Kidney (tissue), 14 donors: ENCODE measurements around the gene LCN10. TPM values are rescaled to one million over a fixed set of nuclear protein-coding genes. Genes with fewer than 3 reads are reported as not detected.

ENCODE experiments used
- DNase-seq, 5 donors: peaks; one replicate each; pipeline ENCODE4 v3.0.0-alpha.2; 2013 to 2020
- FAIRE-seq: peaks from 2 replicates; lab custom pipeline; 2012; peaks lifted over from hg19 to GRCh38; lab: Jason Lieb, UNC
- H3K27ac ChIP-seq, 2 donors: one replicate each; pipeline ENCODE4 v1.7.0; 2013; ENCODE audit warnings: low read depth in 2 of 2, low read length in 2 of 2, inconsistent platforms in 1 of 2
- H3K27me3 ChIP-seq: one replicate; pipeline ENCODE4 v1.7.1; 2013; ENCODE audit warnings: low read length, inconsistent platforms; ENCODE audit not compliant: control insufficient read depth, insufficient read depth
- H3K36me3 ChIP-seq, 3 donors: one replicate each; pipeline versions ENCODE4 v1.7.0 to v1.7.1; 2013; ENCODE audit warnings: low read length in 3 of 3, control low read depth in 1 of 3, inconsistent platforms in 1 of 3; ENCODE audit not compliant: insufficient read depth in 3 of 3, control insufficient read depth in 2 of 3
- H3K4me1 ChIP-seq, 3 donors: one replicate each; pipeline versions ENCODE4 v1.7.0 to v1.7.1; 2013; ENCODE audit warnings: low read length in 3 of 3, inconsistent platforms in 1 of 3, low read depth in 1 of 3; ENCODE audit not compliant: control insufficient read depth in 2 of 3, insufficient read depth in 2 of 3
- H3K4me3 ChIP-seq, 3 donors: one replicate each; pipeline versions ENCODE4 v1.7.0 to v1.8.1; 2013; ENCODE audit warnings: low read length in 3 of 3, control low read depth in 1 of 3, inconsistent platforms in 1 of 3
- H3K9ac ChIP-seq, 3 donors: one replicate each; pipeline versions ENCODE4 v1.7.0 to v1.7.1; 2013; ENCODE audit warnings: low read length in 3 of 3, control low read depth in 1 of 3, inconsistent platforms in 1 of 3
- H3K9me3 ChIP-seq, 3 donors: one replicate each; pipeline versions ENCODE4 v1.7.0 to v1.7.1; 2013; ENCODE audit warnings: low read length in 3 of 3, control low read depth in 1 of 3, inconsistent platforms in 1 of 3; ENCODE audit not compliant: control insufficient read depth in 2 of 3, insufficient read depth in 1 of 3
- intact Hi-C: fragments of 100-400 bp; cut with DNase I; formaldehyde crosslinking; loops from one replicate; pipeline ENCODE4 v1.11.1; 2022
- polyA plus RNA-seq: library from polyadenylated mRNA; stranded (reverse); fragments of 350-450 nt; fragmentation: Illumina TruSeq; extraction: RNeasy Lipid Tissue Mini Kit (QIAGEN cat#74804); gene quantifications from one replicate; pipeline ENCODE4 v1.2.3, GENCODE V29; 2014; ENCODE audit warnings: low read depth, low replicate concordance; ENCODE audit not compliant: insufficient read depth
- total RNA-seq: library from RNA; stranded (reverse); fragmentation: NEBNext Ultra II Directional; extraction: Animal tissue kit (Norgen Biotek cat#: 25700); gene quantifications from one replicate; pipeline ENCODE4 v1.2.1, GENCODE V29; 2021
- TF ChIP-seq, protein P1 (sequence below): IDR thresholded peaks from 3 replicates; pipeline ENCODE4 v1.5.1; 2012; ENCODE audit warnings: mild to moderate bottlenecking, moderate library complexity, borderline replicate concordance; ENCODE audit not compliant: insufficient read depth; ENCODE audit errors: extremely low read depth
- donor health status: control.
- donor health status: control.
- donor health status: control.
- donor health status: control.
- donor health status: control.
- donor health status: DM: yes; HTN: yes; CAD: no.
- donor health status: Normal renal cell carcinoma (clear cell type).

The LCN10 gene
- total and polyA plus RNA-seq, 2 donors from 2014 or later = 3.9 to 8.4 TPM

DNA sequence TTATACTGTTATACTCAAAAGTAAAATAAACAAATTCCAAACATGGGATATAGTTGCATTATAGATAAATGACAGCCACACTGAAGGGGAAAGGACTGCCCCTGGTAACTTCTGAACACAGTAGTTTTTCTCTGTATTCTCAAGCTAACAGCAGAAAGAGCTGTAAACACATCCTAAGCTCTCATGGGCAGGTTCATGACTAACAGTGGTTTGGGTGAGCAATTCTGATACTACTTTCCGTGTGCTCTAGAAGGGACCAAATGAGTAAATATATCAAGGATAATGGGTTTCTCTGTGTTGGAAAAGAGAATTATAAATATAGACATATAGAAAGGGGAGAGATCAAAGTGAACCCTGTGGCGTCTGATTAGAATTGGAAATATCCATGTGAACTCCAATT lies 7.8 kb upstream of the LCN10 start:
- no peak for FAIRE-seq
- Histone ChIP-seq H3K4me1 (no peaks in the 10 kb centered on the region), H3K4me3 (no peak overlapping the region), H3K36me3 (no peaks in the 10 kb centered on the region), H3K27ac (no peak overlapping the region), H3K9ac (no peak overlapping the region), H3K9me3 (peaks cover 0 to 11% (median 0%) of the 10 kb centered on the region in 3 donors), H3K27me3 (no peaks in the 10 kb centered on the region)
- DNase-seq = no peak
- intact Hi-C loops = no loop called here
- TF ChIP-seq, protein P1, sequence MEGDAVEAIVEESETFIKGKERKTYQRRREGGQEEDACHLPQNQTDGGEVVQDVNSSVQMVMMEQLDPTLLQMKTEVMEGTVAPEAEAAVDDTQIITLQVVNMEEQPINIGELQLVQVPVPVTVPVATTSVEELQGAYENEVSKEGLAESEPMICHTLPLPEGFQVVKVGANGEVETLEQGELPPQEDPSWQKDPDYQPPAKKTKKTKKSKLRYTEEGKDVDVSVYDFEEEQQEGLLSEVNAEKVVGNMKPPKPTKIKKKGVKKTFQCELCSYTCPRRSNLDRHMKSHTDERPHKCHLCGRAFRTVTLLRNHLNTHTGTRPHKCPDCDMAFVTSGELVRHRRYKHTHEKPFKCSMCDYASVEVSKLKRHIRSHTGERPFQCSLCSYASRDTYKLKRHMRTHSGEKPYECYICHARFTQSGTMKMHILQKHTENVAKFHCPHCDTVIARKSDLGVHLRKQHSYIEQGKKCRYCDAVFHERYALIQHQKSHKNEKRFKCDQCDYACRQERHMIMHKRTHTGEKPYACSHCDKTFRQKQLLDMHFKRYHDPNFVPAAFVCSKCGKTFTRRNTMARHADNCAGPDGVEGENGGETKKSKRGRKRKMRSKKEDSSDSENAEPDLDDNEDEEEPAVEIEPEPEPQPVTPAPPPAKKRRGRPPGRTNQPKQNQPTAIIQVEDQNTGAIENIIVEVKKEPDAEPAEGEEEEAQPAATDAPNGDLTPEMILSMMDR = no peak

DNA sequence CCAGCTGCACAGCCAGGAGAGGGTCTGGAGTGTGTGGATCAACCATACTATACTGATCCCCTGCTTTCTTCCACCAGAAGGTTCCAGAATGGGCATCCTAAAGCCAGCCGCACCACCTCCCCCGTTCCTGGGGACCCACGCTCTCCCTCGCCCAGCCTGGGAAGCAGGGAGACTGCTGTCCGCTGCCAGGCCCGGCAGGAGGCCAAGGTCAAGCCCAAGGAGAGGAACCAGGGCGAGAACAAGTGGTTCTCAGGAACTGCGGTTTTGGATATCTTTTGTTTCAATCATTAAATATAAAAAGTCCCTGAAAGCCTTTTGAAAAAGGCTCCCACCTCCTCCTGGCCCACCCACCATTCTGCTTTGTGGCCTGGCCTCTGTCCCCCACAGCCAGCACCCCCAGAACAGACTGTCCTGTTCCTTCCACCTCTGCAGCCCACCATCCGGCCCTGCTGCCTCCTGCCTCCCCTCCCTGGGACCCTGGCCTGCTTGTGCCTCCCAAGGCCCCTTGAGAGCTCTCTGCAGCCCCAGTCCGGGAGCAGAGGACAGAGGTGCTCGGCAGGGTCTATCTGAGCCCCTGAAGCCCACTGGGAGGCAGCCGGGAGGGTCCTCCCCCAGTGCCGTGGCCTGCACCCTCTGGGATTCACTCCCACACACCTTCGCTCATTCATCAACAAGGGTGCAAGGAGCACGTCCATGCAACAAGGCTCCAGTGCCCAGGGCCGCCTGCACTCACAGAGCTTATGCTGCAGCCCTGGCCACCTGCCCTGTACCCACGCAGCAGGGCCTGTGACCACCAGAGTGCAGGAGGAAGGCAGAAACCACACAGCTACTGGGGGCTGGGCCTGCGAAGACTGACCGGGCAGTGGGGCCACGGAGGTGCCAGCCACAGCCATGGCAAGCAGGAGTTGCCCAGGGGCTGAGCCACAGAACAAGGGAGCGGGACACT lies 6.2 kb upstream of the LCN10 start:
- H3K9me3 ChIP-seq = peaks cover 0 to 11% (median 0%) of the 10 kb centered on the region in 3 donors
- H3K36me3 ChIP-seq = no peaks in the 10 kb centered on the region
- no peaks in the 10 kb centered on the region for H3K27me3 ChIP-seq
- H3K4me1 ChIP-seq = no peaks in the 10 kb centered on the region
- H3K27ac ChIP-seq = no peak overlapping the region
- intact Hi-C loops = no loop called here
- no peak for DNase-seq
- TF ChIP-seq, protein P1 = no peak
- no peak for FAIRE-seq
- H3K9ac ChIP-seq = no peak overlapping the region
- no peak overlapping the region for H3K4me3 ChIP-seq

DNA sequence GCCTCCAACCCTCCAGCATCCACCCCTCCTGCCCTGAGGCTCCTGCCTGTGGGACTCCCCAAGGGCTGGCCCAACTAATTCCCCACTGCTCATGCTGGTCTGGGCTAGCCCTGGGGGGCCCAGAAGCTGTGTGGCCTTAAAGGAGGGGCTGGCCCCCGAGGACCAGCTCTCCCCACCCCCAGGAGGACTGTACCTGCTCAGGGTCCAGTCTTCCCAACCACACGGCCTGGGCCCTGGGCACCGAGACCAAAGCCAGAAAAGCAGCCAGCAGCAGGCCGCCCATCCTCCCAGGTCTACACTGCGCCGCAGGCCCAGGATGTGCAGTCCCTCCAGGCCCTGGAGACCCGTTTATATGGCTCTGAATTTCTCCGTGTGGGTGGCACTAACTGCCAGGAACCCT lies 5.5 kb upstream of the LCN10 start, which contains the start of gene LCN6:
TSS of gene LCN6 (minus strand) at position 325 of the 400 bp plus-strand sequence. CDS start at position 283, 42 bp downstream.
- no peak for DNase-seq
- Histone ChIP-seq H3K9me3 (peaks cover 0 to 11% (median 0%) of the 10 kb centered on the region in 3 donors), H3K4me3 (no peak within 1 kb of the TSS), H3K27ac (no peak within 1 kb of the TSS), H3K9ac (no peak within 1 kb of the TSS), H3K36me3 (no peaks in the 10 kb centered on the region), H3K4me1 (no peaks in the 10 kb centered on the region), H3K27me3 (no peaks in the 10 kb centered on the region)
- TF ChIP-seq, protein P1 = no peak
- FAIRE-seq = no peak
- intact Hi-C loops = no loop called here
